ENCODE results near the gene TRIM25. TPM values are rescaled to one million over a fixed set of nuclear protein-coding genes. Genes with fewer than 3 reads are reported as not detected.

TRIM25 gene
- polyA plus RNA-seq, 1 of the 3 experiments (the other 2 are of a cell fraction): 17.1 TPM

- TF ChIP-seq REST (IDR thresholded peaks at IDR 0.05; ENCODE audit: low read depth, low read length) (no peak), RCOR1 (IDR thresholded peaks at IDR 0.05; ENCODE audit: low read length) (no peak), RXRA (IDR thresholded peaks at IDR 0.05; ENCODE audit: borderline replicate concordance, low read depth) (peak; percentile 53; the same call in 1 of the 2 replicates), JUND (IDR thresholded peaks at IDR 0.05) (0 out of 2 replicates have a peak, but pooled peaks have one; percentile 45)
- TF ChIP-seq, protein P1, sequence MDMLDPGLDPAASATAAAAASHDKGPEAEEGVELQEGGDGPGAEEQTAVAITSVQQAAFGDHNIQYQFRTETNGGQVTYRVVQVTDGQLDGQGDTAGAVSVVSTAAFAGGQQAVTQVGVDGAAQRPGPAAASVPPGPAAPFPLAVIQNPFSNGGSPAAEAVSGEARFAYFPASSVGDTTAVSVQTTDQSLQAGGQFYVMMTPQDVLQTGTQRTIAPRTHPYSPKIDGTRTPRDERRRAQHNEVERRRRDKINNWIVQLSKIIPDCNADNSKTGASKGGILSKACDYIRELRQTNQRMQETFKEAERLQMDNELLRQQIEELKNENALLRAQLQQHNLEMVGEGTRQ (IDR thresholded peaks at IDR 0.05; ENCODE audit: borderline replicate concordance, low read depth, low read length): no peak
Measured at GRCh38 chr17:56867948-56868376, 45.9 kb downstream of the TRIM25 start (continued).

- Histone ChIP-seq H4K20me1 (ENCODE audit: insufficient read depth) (no peaks in the 10 kb centered on the region), H3K4me1 (ENCODE audit: control insufficient read depth in 1 of 2, insufficient read depth in 2 of 2, low read depth in 1 of 2, low read length in 1 of 2) (peaks cover 0 to 5% of the 10 kb centered on the region in 2 experiments; a peak in 2 of 4 replicates), H3K79me2 (ENCODE audit: insufficient read depth) (no peaks in the 10 kb centered on the region), H3K36me3 (replicated peaks in 1 of 2; ENCODE audit: control insufficient read depth in 1 of 2, insufficient read depth in 2 of 2, low read length in 1 of 2) (peaks cover 31 to 40% of the 10 kb centered on the region in 2 experiments), H3K9me2 (no peaks in the 10 kb centered on the region), H3K4me3 (ENCODE audit: low read depth in 2 of 2, low read length in 1 of 2) (no peak overlapping the region), H3K9ac (no peak overlapping the region), H3K9me3 (no peaks in the 10 kb centered on the region), H3K4me2 (no peak overlapping the region), H3K27ac (ENCODE audit: low read depth in 2 of 2, low read length in 1 of 2) (no peak overlapping the region), H3F3A (replicated peaks; ENCODE audit: insufficient read depth) (peaks cover 29% of the 10 kb centered on the region), H2AFZ (ENCODE audit: low read depth) (no peak overlapping the region), H3K27me3 (ENCODE audit: insufficient read depth) (no peaks in the 10 kb centered on the region)
- DNase-seq: no peak
- peak; percentile 18; the same call in 1 of the 2 replicates for TF ChIP-seq SMC3 (IDR thresholded peaks at IDR 0.05; ENCODE audit: low read depth, low read length)
- no peak for TF ChIP-seq MXI1 (IDR thresholded peaks at IDR 0.05; ENCODE audit: low read depth, low read length)
- peak; percentile 55 for TF ChIP-seq RAD21 (IDR thresholded peaks at IDR 0.05; ENCODE audit: low read length)
- TF ChIP-seq, protein P2, sequence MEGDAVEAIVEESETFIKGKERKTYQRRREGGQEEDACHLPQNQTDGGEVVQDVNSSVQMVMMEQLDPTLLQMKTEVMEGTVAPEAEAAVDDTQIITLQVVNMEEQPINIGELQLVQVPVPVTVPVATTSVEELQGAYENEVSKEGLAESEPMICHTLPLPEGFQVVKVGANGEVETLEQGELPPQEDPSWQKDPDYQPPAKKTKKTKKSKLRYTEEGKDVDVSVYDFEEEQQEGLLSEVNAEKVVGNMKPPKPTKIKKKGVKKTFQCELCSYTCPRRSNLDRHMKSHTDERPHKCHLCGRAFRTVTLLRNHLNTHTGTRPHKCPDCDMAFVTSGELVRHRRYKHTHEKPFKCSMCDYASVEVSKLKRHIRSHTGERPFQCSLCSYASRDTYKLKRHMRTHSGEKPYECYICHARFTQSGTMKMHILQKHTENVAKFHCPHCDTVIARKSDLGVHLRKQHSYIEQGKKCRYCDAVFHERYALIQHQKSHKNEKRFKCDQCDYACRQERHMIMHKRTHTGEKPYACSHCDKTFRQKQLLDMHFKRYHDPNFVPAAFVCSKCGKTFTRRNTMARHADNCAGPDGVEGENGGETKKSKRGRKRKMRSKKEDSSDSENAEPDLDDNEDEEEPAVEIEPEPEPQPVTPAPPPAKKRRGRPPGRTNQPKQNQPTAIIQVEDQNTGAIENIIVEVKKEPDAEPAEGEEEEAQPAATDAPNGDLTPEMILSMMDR (IDR thresholded peaks at IDR 0.05): peak; percentile 41
- POLR2A ChIA-PET: no interaction called here
- CTCF ChIA-PET: interaction anchor here (1.8 to 2.1 kb wide), 2 partner anchors 16 to 47 kb away, joined by 7 to 12 read pairs; no protein-coding TSS in a partner anchor
- WGBS (ENCODE audit: low lambda C conversion rate): 37% methylated on average over 3 of the region's 3 CpGs
Measured at GRCh38 chr17:56866496-56866895, 47.4 kb downstream of the TRIM25 start.
